ENCODE results near the gene CLASP1.
"Not testable (repeated sequence)": the region's sequence is repeated elsewhere in the genome, so short reads cannot be mapped to it uniquely, and the experiment has no call there.

CLASP1 gene

DNA sequence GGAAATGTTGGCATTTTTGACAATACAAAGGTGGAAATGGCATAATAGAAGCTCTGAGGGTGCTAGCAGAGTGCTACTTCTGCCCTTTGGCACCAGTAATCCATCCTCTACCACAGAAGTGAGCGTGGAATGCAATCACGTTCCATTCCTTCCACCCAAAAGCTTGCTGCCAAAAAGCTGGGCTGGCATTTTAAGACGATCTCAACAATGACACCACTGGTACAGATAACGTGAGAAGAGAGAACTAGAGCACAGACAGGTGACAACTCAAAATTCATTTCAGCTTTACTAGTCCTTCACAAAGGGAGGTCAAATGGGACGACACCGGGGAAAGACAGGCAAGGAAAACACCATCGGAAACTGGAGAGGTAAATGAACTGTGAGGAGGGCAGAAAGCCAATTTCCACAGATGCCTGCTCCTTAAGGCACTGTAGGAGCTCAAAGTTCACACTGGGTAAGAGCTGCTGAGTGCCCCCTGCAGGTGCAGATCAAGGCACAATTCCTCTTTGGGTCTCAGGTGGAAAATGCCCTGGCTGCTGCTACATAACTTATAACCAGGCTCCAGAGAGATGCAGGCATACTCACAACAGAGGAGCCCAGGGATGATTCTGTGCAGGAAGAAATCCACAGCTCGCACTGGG is 169.3 kb downstream of the CLASP1 start:
- TF ChIP-seq SPI1 (IDR thresholded peaks at IDR 0.05; ENCODE audit: borderline replicate concordance, low read depth) (no peak), GABPA (IDR thresholded peaks at IDR 0.05; ENCODE audit: low read depth) (no peak), POLR2AphosphoS5 (IDR thresholded peaks at IDR 0.05; ENCODE audit: low read depth) (no peak)
- H3K27me3 ChIP-seq (ENCODE audit: insufficient read depth, poor library complexity, severe bottlenecking), result no peaks in the 10 kb centered on the region
- no peak overlapping the region for H3K27ac ChIP-seq (replicated peaks)
- H3K4me3 ChIP-seq (replicated peaks; ENCODE audit: insufficient read depth, low read length), result no peak overlapping the region
- DNase-seq (ENCODE audit: low read depth in 1 of 2, low spot score in 1 of 2), result no peak

DNA sequence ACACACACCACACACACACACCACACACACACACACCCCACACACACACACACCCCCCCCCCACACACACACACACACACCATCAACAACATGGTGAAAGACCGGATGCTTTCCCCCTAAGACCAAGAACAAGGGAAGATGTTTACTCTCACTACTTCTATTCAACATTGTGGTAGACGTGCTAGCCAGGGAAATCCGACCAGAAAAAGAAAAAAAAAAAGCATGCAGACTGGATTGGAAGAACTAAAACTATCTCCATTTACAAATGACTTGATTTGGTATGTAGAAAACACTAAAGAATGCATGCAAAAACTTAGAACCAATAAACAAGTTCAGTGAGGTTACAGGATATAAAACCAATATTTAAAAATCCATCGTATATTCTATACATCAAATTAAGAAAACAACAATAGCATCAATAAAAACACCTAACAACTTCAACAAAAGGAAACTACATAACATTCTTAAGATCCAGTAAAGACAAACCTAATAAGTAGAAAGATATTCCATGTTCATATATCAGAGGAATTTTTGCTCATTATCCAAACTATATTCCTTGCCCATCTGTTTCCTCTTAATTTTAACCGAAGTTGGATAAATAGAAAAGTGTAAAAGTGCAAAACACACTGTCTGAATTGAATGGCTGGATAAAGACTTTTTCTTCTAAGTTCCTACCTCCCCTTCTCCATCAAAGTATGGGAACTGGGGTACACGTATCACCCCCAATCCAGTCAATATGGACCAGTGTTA is 170.1 kb downstream of the CLASP1 start:
- Histone ChIP-seq H3K27ac (replicated peaks) (no peak overlapping the region), H3K27me3 (ENCODE audit: insufficient read depth, poor library complexity, severe bottlenecking) (no peaks in the 10 kb centered on the region), H3K4me3 (replicated peaks; ENCODE audit: insufficient read depth, low read length) (no peak overlapping the region)
- no peak for DNase-seq (ENCODE audit: low read depth in 1 of 2, low spot score in 1 of 2)
- no peak for TF ChIP-seq CTCF (IDR thresholded peaks at IDR 0.05; ENCODE audit: insufficient read depth, low read length)
- TF ChIP-seq, protein P1, sequence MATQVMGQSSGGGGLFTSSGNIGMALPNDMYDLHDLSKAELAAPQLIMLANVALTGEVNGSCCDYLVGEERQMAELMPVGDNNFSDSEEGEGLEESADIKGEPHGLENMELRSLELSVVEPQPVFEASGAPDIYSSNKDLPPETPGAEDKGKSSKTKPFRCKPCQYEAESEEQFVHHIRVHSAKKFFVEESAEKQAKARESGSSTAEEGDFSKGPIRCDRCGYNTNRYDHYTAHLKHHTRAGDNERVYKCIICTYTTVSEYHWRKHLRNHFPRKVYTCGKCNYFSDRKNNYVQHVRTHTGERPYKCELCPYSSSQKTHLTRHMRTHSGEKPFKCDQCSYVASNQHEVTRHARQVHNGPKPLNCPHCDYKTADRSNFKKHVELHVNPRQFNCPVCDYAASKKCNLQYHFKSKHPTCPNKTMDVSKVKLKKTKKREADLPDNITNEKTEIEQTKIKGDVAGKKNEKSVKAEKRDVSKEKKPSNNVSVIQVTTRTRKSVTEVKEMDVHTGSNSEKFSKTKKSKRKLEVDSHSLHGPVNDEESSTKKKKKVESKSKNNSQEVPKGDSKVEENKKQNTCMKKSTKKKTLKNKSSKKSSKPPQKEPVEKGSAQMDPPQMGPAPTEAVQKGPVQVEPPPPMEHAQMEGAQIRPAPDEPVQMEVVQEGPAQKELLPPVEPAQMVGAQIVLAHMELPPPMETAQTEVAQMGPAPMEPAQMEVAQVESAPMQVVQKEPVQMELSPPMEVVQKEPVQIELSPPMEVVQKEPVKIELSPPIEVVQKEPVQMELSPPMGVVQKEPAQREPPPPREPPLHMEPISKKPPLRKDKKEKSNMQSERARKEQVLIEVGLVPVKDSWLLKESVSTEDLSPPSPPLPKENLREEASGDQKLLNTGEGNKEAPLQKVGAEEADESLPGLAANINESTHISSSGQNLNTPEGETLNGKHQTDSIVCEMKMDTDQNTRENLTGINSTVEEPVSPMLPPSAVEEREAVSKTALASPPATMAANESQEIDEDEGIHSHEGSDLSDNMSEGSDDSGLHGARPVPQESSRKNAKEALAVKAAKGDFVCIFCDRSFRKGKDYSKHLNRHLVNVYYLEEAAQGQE (IDR thresholded peaks at IDR 0.05; ENCODE audit: insufficient replicate concordance, low read depth), result no peak
- TF ChIP-seq SPI1 (IDR thresholded peaks at IDR 0.05; ENCODE audit: borderline replicate concordance, low read depth), result no peak
- TF ChIP-seq GABPA (IDR thresholded peaks at IDR 0.05; ENCODE audit: low read depth), result no peak
- no peak for TF ChIP-seq POLR2AphosphoS5 (IDR thresholded peaks at IDR 0.05; ENCODE audit: low read depth)

GRCh38 chr2:121478358-121478995 is 170.8 kb downstream of the CLASP1 start:
- H3K27me3 ChIP-seq (ENCODE audit: insufficient read depth, poor library complexity, severe bottlenecking); DNase-seq (ENCODE audit: low read depth in 1 of 2, low spot score in 1 of 2); H3K27ac ChIP-seq (replicated peaks); H3K4me3 ChIP-seq (replicated peaks; ENCODE audit: insufficient read depth, low read length): not testable (repeated sequence)

GRCh38 chr2:121476684-121477083 is 172.6 kb downstream of the CLASP1 start:
- Histone ChIP-seq H3K27ac (replicated peaks) (no peak overlapping the region), H3K27me3 (ENCODE audit: insufficient read depth, poor library complexity, severe bottlenecking) (no peaks in the 10 kb centered on the region), H3K4me3 (replicated peaks; ENCODE audit: insufficient read depth, low read length) (no peak overlapping the region)
- TF ChIP-seq GABPA (IDR thresholded peaks at IDR 0.05; ENCODE audit: low read depth) (no peak), CTCF (IDR thresholded peaks at IDR 0.05; ENCODE audit: insufficient read depth, low read length) (no peak), SPI1 (IDR thresholded peaks at IDR 0.05; ENCODE audit: borderline replicate concordance, low read depth) (no peak), POLR2AphosphoS5 (IDR thresholded peaks at IDR 0.05; ENCODE audit: low read depth) (no peak)
- TF ChIP-seq, protein P1 (IDR thresholded peaks at IDR 0.05; ENCODE audit: insufficient replicate concordance, low read depth), result no peak
- no peak for DNase-seq (ENCODE audit: low read depth in 1 of 2, low spot score in 1 of 2)

Data from HL-60 (cell line).